ENCODE results near the gene LIPT1. TPM values are rescaled to one million over a fixed set of nuclear protein-coding genes. Genes with fewer than 3 reads are reported as not detected.

LIPT1 gene
- total RNA-seq, 4 donors from 2014 or later = 4.0 to 6.9 (median 5.0) TPM

DNA sequence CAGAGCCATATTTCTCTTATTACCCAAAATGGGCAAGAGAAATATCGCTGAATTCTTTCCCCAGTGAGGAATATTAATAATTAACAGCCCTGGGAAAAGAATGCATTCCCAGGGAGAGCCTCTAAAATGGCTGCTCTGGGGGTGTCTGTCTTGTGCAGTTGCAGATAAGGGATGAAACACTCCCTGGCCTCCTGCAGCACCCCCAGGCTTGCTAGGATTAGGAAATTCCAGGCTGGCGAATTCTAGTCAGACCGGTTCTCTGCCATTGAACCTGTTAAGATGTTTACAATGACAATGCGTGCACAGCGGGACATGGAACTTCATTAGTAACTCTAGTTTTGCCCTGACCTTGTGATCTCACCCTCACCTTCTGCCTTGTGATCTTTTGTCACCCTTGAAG lies 50.7 kb downstream of the LIPT1 start:
- H3K36me3 ChIP-seq = no peaks in the 10 kb centered on the region
- no peak for DNase-seq (ENCODE audit: low spot score in 2 of 2)
- H3K27me3 ChIP-seq = no peaks in the 10 kb centered on the region
- H3K27ac ChIP-seq = no peak overlapping the region
- 84% methylated on average over 5 of the region's 5 CpGs for WGBS
- H3K4me1 ChIP-seq = no peaks in the 10 kb centered on the region
- no peak overlapping the region for H3K4me3 ChIP-seq
- peaks cover 4% of the 10 kb centered on the region for H3K9me3 ChIP-seq
- TF ChIP-seq POLR2A (IDR thresholded peaks at IDR 0.05) (no peak), POLR2AphosphoS5 (IDR thresholded peaks at IDR 0.05) (no peak), EP300 (IDR thresholded peaks at IDR 0.05) (no peak)
- TF ChIP-seq, protein P1, sequence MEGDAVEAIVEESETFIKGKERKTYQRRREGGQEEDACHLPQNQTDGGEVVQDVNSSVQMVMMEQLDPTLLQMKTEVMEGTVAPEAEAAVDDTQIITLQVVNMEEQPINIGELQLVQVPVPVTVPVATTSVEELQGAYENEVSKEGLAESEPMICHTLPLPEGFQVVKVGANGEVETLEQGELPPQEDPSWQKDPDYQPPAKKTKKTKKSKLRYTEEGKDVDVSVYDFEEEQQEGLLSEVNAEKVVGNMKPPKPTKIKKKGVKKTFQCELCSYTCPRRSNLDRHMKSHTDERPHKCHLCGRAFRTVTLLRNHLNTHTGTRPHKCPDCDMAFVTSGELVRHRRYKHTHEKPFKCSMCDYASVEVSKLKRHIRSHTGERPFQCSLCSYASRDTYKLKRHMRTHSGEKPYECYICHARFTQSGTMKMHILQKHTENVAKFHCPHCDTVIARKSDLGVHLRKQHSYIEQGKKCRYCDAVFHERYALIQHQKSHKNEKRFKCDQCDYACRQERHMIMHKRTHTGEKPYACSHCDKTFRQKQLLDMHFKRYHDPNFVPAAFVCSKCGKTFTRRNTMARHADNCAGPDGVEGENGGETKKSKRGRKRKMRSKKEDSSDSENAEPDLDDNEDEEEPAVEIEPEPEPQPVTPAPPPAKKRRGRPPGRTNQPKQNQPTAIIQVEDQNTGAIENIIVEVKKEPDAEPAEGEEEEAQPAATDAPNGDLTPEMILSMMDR (IDR thresholded peaks at IDR 0.05) = no peak

Other genes with a start within 250 kb of the LIPT1 start
- 10 to 100 TPM in 3 of 4 donors, 1 to 10 TPM in 1; 5.2 to 13.0 (median 11.3) TPM for gene CRACDL, start 218.7 kb upstream of the LIPT1 start, total RNA-seq
- 1 to 10 TPM in 3 of 4 donors, under 1 TPM in 1; 0.72 to 4.6 (median 2.6) TPM for gene C2orf15, start 13.3 kb upstream of the LIPT1 start, total RNA-seq
- gene TSGA10, start within 50 bp of the LIPT1 start, total RNA-seq = 10 to 100 TPM in 1 of 4 donors, 1 to 10 TPM in 3; 7.5 to 13.4 (median 8.1) TPM
- gene MITD1, start 26.1 kb downstream of the LIPT1 start, total RNA-seq = 10 to 100 TPM; 20.0 to 59.5 (median 27.9) TPM
- gene MRPL30, start 26.2 kb downstream of the LIPT1 start, total RNA-seq = 10 to 100 TPM; 19.4 to 32.3 (median 28.1) TPM
- gene LYG2, start 100.7 kb downstream of the LIPT1 start, total RNA-seq = 10 to 100 TPM in 1 of 4 donors, 1 to 10 TPM in 1, not detected in 2; 2.9 to 16.0 TPM
- 1 to 10 TPM in 3 of 4 donors, under 1 TPM in 1; 0.89 to 4.0 (median 1.4) TPM for gene LYG1, start 146.2 kb downstream of the LIPT1 start, total RNA-seq
- 10 to 100 TPM; 24.1 to 34.7 (median 26.9) TPM for gene TXNDC9, start 181.4 kb downstream of the LIPT1 start, total RNA-seq
- 10 to 100 TPM; 31.5 to 55.2 (median 34.5) TPM for gene EIF5B, start 182.4 kb downstream of the LIPT1 start, total RNA-seq